Kidney tubule cell (primary cell): ENCODE results near the gene ELL.

Experiments used
- DNase-seq: peaks from one replicate; pipeline ENCODE4 v3.0.0-alpha.2; 2018; ENCODE audit warnings: low spot score

The ELL gene

GRCh38 chr19:18469069-18469846 is 52.6 kb downstream of the ELL start:
- DNase-seq = peak; percentile 87

- peak; percentile 75 for DNase-seq
Observed at GRCh38 chr19:18468517-18468916, 53.4 kb downstream of the ELL start.

GRCh38 chr19:18467978-18468377 is 53.9 kb downstream of the ELL start:
- no peak for DNase-seq

- DNase-seq = no peak
Observed at GRCh38 chr19:18466354-18466753, 55.5 kb downstream of the ELL start.

- DNase-seq = no peak
Observed at GRCh38 chr19:18465964-18466339, 55.9 kb downstream of the ELL start.

- no peak for DNase-seq
Observed at GRCh38 chr19:18465214-18465963, 56.5 kb downstream of the ELL start.

GRCh38 chr19:18464646-18465045 is 57.2 kb downstream of the ELL start:
- no peak for DNase-seq

GRCh38 chr19:18461471-18461870 is 60.4 kb downstream of the ELL start:
- no peak for DNase-seq

- DNase-seq = no peak
Observed at GRCh38 chr19:18460900-18461299, 61.0 kb downstream of the ELL start.

GRCh38 chr19:18457483-18458331 is 64.2 kb downstream of the ELL start:
- no peak for DNase-seq

- no peak for DNase-seq
Observed at GRCh38 chr19:18456974-18457373, 64.9 kb downstream of the ELL start.

GRCh38 chr19:18456279-18456678 is 65.6 kb downstream of the ELL start:
- no peak for DNase-seq

GRCh38 chr19:18453269-18454024 is 68.4 kb downstream of the ELL start:
- DNase-seq = no peak

GRCh38 chr19:18452386-18452785 is 69.5 kb downstream of the ELL start:
- no peak for DNase-seq

- DNase-seq = peak; percentile 71
Observed at GRCh38 chr19:18450931-18451836, 70.7 kb downstream of the ELL start.

- DNase-seq = no peak
Observed at GRCh38 chr19:18450021-18450930, 71.6 kb downstream of the ELL start.

GRCh38 chr19:18449552-18449951 is 72.3 kb downstream of the ELL start:
- no peak for DNase-seq

- no peak for DNase-seq
Observed at GRCh38 chr19:18446811-18447359, 75.0 kb downstream of the ELL start.

- no peak for DNase-seq
Observed at GRCh38 chr19:18446145-18446810, 75.6 kb downstream of the ELL start.
